DMS53 (cell line): ENCODE data around the gene MORN4.
"Not testable (repeated sequence)": the region's sequence is repeated elsewhere in the genome, so short reads cannot be mapped to it uniquely, and the experiment has no call there.

ENCODE experiments used
- DNase-seq: peaks from one replicate; lab custom pipeline; 2025; lab: John Stamatoyannopoulos, UW

Gene MORN4

GRCh38 chr10:97596101-97597082 lies 36.9 kb downstream of the MORN4 start:
- peak; percentile 40 for DNase-seq

- no peak for DNase-seq
Observed at GRCh38 chr10:97593421-97593820, 39.9 kb downstream of the MORN4 start.

GRCh38 chr10:97590748-97591495 lies 42.4 kb downstream of the MORN4 start:
- peak; percentile 29 for DNase-seq

- no peak for DNase-seq
Observed at GRCh38 chr10:97590082-97590747, 43.1 kb downstream of the MORN4 start.

- DNase-seq: no peak
Observed at GRCh38 chr10:97589479-97589878, 43.8 kb downstream of the MORN4 start, which contains the start of gene C10orf62. TSS of gene C10orf62 (plus strand) at chr10:97589721. CDS start at chr10:97589898, 177 bp downstream.

- no peak for DNase-seq
Observed at GRCh38 chr10:97587183-97587582, 46.1 kb downstream of the MORN4 start.

GRCh38 chr10:97585439-97585811 lies 47.9 kb downstream of the MORN4 start:
- no peak for DNase-seq

- peak; percentile 86 for DNase-seq
Observed at GRCh38 chr10:97584798-97585438, 48.4 kb downstream of the MORN4 start.

- DNase-seq: peak; percentile 69
Observed at GRCh38 chr10:97584060-97584797, 49.1 kb downstream of the MORN4 start, which contains the start of gene HOGA1. TSS of gene HOGA1 (plus strand) at chr10:97584389. CDS start at chr10:97584704, 315 bp downstream.

- DNase-seq: no peak
Observed at GRCh38 chr10:97583476-97583875, 49.8 kb downstream of the MORN4 start.

GRCh38 chr10:97582169-97582568 lies 51.1 kb downstream of the MORN4 start:
- no peak for DNase-seq

GRCh38 chr10:97580421-97581367 lies 52.6 kb downstream of the MORN4 start:
- no peak for DNase-seq

GRCh38 chr10:97578171-97578844 lies 55.0 kb downstream of the MORN4 start:
- no peak for DNase-seq

- DNase-seq: no peak
Observed at GRCh38 chr10:97577701-97578100, 55.6 kb downstream of the MORN4 start.

- DNase-seq: not testable (repeated sequence)
Observed at GRCh38 chr10:97576487-97576886, 56.8 kb downstream of the MORN4 start.

- peak; percentile 65 for DNase-seq
Observed at GRCh38 chr10:97575127-97575668, 58.1 kb downstream of the MORN4 start.

- DNase-seq: peak; percentile 99
Observed at GRCh38 chr10:97574374-97575126, 58.8 kb downstream of the MORN4 start.

GRCh38 chr10:97573672-97574071 lies 59.6 kb downstream of the MORN4 start:
- no peak for DNase-seq
